Activated naive CD8-positive, alpha-beta T cell (primary cell): ENCODE measurements around the gene NCF4.

Source experiments
- H3K27ac Mint-ChIP-seq: one replicate; pipeline ENCODE4 v1.8.0; 2021; ENCODE audit warnings: mixed read lengths
- H3K27me3 Mint-ChIP-seq: one replicate; pipeline ENCODE4 v1.8.0; 2021; ENCODE audit warnings: mixed read lengths
- H3K36me3 Mint-ChIP-seq: one replicate; pipeline ENCODE4 v1.8.0; 2021; ENCODE audit warnings: mixed read lengths
- H3K4me1 Mint-ChIP-seq: one replicate; pipeline ENCODE4 v1.8.0; 2021; ENCODE audit warnings: low read depth, mixed read lengths
- H3K4me3 Mint-ChIP-seq: one replicate; pipeline ENCODE4 v1.8.0; 2021; ENCODE audit warnings: mild to moderate bottlenecking, mixed read lengths
- H3K9me3 Mint-ChIP-seq: one replicate; pipeline ENCODE4 v1.8.0; 2021; ENCODE audit warnings: low read depth, mixed read lengths

NCF4 gene

GRCh38 chr22:36829370-36830002 lies 31.3 kb upstream of the NCF4 start:
- Mint-ChIP-seq H3K4me3 (no peak overlapping the region), H3K36me3 (no peaks in the 10 kb centered on the region), H3K27me3 (peaks cover 47% of the 10 kb centered on the region), H3K27ac (no peak overlapping the region), H3K9me3 (no peaks in the 10 kb centered on the region), H3K4me1 (peaks cover 26% of the 10 kb centered on the region)

GRCh38 chr22:36830601-36831000 lies 30.2 kb upstream of the NCF4 start:
- Mint-ChIP-seq H3K27ac (no peak overlapping the region), H3K9me3 (no peaks in the 10 kb centered on the region), H3K4me1 (peaks cover 26% of the 10 kb centered on the region), H3K27me3 (peaks cover 47% of the 10 kb centered on the region), H3K4me3 (no peak overlapping the region), H3K36me3 (no peaks in the 10 kb centered on the region)

DNA sequence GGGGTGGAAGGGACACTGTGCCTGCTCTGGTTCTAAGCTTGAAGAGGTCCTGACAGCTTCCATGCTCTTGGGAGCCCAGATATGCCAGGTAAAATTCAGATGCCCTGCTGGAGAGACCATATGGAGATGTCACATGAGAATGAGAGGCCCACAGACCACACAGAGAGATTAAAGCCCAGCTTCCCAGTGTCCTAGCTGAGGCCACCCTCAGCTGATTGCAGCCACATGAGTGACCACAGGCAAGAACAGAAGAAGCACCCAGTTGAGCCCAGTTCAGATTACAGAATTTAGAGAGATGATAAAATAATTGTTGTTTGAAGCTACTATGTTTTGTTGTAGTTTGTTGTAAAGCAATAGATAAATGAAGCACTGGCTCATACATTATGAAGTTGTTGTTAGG lies 29.6 kb upstream of the NCF4 start:
- H3K9me3 Mint-ChIP-seq = no peaks in the 10 kb centered on the region
- peaks cover 47% of the 10 kb centered on the region for H3K27me3 Mint-ChIP-seq
- H3K36me3 Mint-ChIP-seq = no peaks in the 10 kb centered on the region
- H3K27ac Mint-ChIP-seq = no peak overlapping the region
- H3K4me1 Mint-ChIP-seq = peaks cover 26% of the 10 kb centered on the region
- H3K4me3 Mint-ChIP-seq = no peak overlapping the region

DNA sequence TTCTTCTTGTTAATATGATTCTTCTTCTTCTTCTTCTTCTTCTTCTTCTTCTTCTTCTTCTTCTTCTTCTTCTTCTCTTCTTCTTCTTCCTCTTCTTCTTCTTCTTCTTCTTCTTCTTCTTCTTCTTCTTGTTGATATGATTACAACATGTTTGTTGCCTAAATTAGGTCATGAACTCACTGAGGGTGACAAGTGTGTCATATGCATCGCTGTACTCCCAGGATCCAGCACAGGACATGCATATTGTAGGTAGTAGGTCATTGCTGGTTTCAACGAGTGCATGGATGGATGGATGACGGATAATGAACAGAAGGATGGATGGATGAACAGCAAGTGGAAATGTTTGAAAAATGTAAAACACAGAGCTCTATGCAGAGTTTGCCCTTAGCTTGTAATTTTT lies 29.1 kb upstream of the NCF4 start:
- peaks cover 44% of the 10 kb centered on the region for H3K27me3 Mint-ChIP-seq
- H3K4me3 Mint-ChIP-seq = no peak overlapping the region
- peaks cover 26% of the 10 kb centered on the region for H3K4me1 Mint-ChIP-seq
- no peaks in the 10 kb centered on the region for H3K36me3 Mint-ChIP-seq
- no peak overlapping the region for H3K27ac Mint-ChIP-seq
- no peaks in the 10 kb centered on the region for H3K9me3 Mint-ChIP-seq

DNA sequence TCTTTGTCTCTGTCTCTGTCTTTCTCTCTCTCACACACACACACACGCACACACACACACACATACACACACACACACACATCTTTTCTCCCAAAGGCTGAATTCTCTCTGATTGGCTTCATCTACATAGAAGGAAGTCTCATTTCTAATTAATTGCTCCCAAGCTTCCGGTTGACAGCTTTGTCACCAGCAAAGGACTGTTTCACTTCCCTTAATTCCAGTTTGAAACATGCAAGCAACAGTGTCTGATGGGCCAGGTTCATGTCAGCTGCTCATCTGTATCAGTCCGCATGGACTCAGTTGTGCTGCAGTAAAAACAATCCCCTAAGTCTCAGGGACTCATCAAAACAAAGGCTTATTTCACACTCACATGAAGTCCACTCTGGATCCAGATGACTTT lies 27.7 kb upstream of the NCF4 start:
- no peak overlapping the region for H3K27ac Mint-ChIP-seq
- H3K9me3 Mint-ChIP-seq = no peaks in the 10 kb centered on the region
- H3K27me3 Mint-ChIP-seq = peaks cover 48% of the 10 kb centered on the region
- peaks cover 26% of the 10 kb centered on the region for H3K4me1 Mint-ChIP-seq
- no peak overlapping the region for H3K4me3 Mint-ChIP-seq
- H3K36me3 Mint-ChIP-seq = no peaks in the 10 kb centered on the region

DNA sequence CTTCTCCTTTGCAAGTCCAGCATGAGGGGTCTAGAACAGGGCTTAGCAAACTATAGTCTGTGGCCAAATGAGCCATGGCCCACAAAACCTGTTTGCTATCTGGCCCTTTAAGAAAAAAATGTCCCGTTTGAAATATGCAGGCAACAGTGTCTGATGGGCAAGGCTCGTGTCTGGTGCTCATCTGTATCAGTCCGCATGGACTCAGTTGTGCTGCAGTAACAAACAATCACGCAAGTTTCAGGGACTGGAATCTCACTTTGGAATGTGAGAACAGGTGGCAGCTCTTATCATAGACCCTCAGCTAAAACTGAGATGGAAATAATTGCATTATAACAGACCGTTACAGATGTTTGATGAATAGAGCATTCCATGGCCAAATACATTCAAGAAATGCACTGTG lies 24.9 kb upstream of the NCF4 start:
- Mint-ChIP-seq H3K36me3 (no peaks in the 10 kb centered on the region), H3K27me3 (peaks cover 42% of the 10 kb centered on the region), H3K4me1 (peaks cover 9% of the 10 kb centered on the region), H3K4me3 (no peak overlapping the region), H3K27ac (no peak overlapping the region), H3K9me3 (no peaks in the 10 kb centered on the region)

DNA sequence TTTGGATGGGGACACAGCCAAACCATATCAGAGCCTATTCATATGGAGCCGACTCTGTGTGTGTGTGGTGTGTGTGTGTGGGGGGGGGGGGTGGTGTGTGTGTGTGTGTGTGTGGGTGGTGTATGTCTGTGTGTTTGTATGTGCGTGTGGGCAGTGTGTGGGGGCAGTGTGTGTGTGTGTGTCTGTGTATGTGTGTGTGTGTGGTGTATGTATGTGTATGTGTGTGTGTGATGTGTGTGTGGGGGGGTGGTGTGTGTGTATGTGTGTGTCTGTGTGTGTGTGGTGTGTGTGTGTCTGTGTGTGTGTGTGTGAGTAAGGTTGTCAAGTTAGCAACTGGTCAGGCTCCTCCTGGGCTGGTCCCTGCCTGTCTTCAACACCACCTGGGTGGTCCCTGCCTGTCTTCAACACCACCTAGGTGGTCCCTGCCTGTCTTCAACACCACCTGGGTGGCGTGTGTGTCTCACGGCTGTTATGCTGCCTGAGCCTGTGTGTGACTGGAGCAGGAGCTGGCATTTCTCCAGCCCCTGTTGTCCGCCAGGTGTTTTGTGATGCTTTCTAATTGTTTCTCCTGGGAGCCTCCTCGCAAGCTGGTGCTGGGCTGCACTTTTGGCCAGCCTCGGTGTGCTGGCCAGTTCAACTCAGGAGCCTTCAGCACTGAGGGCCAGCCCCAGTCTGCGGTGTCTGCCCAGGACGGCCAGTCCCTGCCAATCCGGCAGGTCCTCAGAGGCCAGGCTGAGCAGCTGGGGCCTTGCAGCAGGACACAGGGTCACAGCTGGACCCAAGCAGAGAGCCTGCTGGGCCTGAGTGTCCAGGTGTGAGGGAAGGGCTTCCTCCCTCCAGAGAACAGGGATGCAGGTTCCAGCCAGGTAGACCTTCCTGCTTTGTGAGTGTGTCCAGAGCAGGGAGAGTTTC lies 22.4 kb upstream of the NCF4 start:
- H3K27me3 Mint-ChIP-seq = peaks cover 35% of the 10 kb centered on the region
- H3K9me3 Mint-ChIP-seq = no peaks in the 10 kb centered on the region
- H3K27ac Mint-ChIP-seq = no peak overlapping the region
- no peaks in the 10 kb centered on the region for H3K4me1 Mint-ChIP-seq
- H3K4me3 Mint-ChIP-seq = no peak overlapping the region
- no peaks in the 10 kb centered on the region for H3K36me3 Mint-ChIP-seq

DNA sequence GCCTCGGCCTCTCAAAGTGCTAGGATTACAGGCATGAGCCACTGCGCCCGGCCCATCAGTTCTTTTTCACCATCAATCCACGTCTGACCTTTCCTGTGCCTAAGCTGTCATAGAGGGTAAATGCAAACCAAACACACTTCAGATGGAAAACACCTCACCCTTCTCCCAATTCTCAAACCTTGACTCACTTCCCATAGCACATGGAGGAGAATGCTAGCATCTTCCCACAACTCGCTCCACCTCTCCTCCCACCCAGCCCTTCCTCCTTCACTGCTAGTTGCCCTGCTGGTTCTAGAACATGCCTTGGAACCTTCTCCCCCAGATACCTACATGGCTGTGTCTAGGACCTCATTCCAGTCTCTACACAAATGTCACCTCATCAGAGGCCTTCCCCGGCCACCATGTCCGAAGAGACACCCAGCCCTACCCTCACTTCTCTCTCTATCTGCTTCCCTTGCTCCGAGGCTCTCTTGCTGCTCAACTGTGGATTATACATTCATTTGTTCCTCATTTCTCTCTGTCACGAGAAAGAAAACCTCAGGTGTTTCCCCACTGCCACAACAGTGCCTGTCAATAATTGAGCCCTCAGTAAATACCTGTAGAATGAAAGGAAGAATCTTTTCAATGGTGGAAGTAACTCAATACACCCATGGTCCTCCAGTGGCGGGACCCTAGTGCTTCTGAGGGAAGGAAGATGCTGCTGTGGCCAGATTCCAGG lies 21.3 kb upstream of the NCF4 start:
- no peak overlapping the region for H3K27ac Mint-ChIP-seq
- no peak overlapping the region for H3K4me3 Mint-ChIP-seq
- no peaks in the 10 kb centered on the region for H3K4me1 Mint-ChIP-seq
- H3K9me3 Mint-ChIP-seq = no peaks in the 10 kb centered on the region
- peaks cover 38% of the 10 kb centered on the region for H3K27me3 Mint-ChIP-seq
- no peaks in the 10 kb centered on the region for H3K36me3 Mint-ChIP-seq

DNA sequence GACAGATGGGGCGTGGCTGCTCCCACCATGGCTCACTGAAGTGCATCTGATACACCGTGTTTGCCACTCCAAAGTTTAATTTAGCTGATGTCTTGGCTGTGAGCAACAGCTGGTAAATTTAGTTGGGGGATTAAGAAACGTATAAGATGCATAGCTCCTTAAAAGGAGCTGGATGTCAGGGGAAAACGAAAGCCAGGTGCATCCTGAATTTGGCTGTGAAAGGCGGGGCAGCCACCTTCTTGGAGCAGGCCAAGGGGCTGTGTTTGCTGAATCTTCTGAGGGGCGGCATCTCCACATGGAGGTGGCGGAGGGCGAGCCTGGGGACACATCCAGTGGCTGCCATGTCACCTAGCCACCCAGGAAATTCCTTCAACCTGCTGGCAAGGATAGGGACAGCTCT lies 20.7 kb upstream of the NCF4 start:
- no peaks in the 10 kb centered on the region for H3K36me3 Mint-ChIP-seq
- no peak overlapping the region for H3K4me3 Mint-ChIP-seq
- no peaks in the 10 kb centered on the region for H3K9me3 Mint-ChIP-seq
- peaks cover 39% of the 10 kb centered on the region for H3K27me3 Mint-ChIP-seq
- H3K27ac Mint-ChIP-seq = no peak overlapping the region
- no peaks in the 10 kb centered on the region for H3K4me1 Mint-ChIP-seq

DNA sequence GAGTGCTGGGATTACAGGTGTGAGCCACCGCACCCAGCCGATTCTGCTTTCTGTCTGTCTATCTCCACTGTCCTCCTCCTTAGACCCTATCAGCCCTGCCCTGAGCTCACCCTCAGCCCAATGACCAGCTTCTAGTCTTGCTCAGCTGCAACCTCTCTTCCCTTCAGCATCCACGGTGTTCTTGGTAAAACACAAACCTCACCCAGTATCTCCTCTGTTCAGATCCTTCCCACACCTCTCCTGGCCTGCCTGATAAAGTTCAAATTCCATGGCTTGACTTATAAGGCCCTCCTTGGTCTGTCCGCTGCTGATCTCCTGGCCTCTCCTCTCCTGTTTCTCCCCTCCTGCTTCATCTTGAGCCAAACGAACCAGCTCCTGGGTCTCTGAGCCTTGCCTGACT lies 14.5 kb upstream of the NCF4 start:
- H3K4me3 Mint-ChIP-seq = no peak overlapping the region
- H3K27ac Mint-ChIP-seq = no peak overlapping the region
- H3K9me3 Mint-ChIP-seq = no peaks in the 10 kb centered on the region
- H3K36me3 Mint-ChIP-seq = no peaks in the 10 kb centered on the region
- H3K27me3 Mint-ChIP-seq = peaks cover 30% of the 10 kb centered on the region
- H3K4me1 Mint-ChIP-seq = no peaks in the 10 kb centered on the region

GRCh38 chr22:36846949-36847348 lies 13.9 kb upstream of the NCF4 start:
- Mint-ChIP-seq H3K9me3 (no peaks in the 10 kb centered on the region), H3K4me3 (no peak overlapping the region), H3K27me3 (peaks cover 24% of the 10 kb centered on the region), H3K27ac (no peak overlapping the region), H3K4me1 (no peaks in the 10 kb centered on the region), H3K36me3 (no peaks in the 10 kb centered on the region)

DNA sequence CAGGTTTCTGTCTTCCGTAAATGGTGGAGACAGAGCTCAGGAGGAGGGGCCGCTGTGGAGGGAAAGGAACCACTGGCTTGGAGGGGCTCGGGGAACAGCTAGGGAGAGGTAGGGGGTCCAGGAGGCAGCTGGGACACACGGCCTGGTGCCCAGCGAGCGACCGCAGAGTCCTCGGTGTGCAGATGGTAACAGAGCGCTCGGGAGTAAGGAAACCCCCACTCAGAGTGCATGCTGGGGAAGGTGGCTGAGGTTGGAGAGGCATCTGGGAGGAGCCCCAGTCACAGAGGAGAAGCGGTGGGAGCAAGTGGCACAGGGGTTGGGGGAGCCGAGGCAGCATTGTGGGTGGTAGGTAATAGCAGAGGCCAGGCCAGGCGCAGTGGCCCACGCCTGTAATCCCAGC lies 10.8 kb upstream of the NCF4 start:
- no peaks in the 10 kb centered on the region for H3K9me3 Mint-ChIP-seq
- H3K36me3 Mint-ChIP-seq = no peaks in the 10 kb centered on the region
- H3K27me3 Mint-ChIP-seq = peaks cover 11% of the 10 kb centered on the region
- H3K4me1 Mint-ChIP-seq = peaks cover 12% of the 10 kb centered on the region
- H3K27ac Mint-ChIP-seq = no peak overlapping the region
- H3K4me3 Mint-ChIP-seq = no peak overlapping the region

DNA sequence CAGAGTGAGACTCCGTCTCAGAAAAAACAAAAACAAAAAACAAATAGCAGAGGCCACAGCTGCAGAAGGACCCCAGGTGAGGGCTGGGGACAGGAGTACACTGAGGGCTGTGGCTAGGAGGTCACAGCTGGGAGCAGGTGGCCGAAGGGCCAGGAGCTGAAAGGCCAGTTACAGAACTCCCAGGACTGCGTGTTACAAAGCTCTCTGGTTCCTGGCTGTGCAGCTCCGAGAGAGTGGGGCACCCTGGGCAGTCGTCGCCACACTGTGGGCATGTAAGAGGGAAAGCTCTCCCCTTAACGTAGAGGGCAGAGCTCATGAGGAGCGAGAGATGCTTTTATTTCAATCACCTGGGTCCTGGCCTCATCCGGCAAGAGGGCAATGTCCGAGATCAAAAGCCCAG lies 10.1 kb upstream of the NCF4 start:
- no peak overlapping the region for H3K4me3 Mint-ChIP-seq
- H3K4me1 Mint-ChIP-seq = peaks cover 13% of the 10 kb centered on the region
- H3K9me3 Mint-ChIP-seq = no peaks in the 10 kb centered on the region
- peaks cover 9% of the 10 kb centered on the region for H3K27me3 Mint-ChIP-seq
- no peak overlapping the region for H3K27ac Mint-ChIP-seq
- H3K36me3 Mint-ChIP-seq = no peaks in the 10 kb centered on the region

DNA sequence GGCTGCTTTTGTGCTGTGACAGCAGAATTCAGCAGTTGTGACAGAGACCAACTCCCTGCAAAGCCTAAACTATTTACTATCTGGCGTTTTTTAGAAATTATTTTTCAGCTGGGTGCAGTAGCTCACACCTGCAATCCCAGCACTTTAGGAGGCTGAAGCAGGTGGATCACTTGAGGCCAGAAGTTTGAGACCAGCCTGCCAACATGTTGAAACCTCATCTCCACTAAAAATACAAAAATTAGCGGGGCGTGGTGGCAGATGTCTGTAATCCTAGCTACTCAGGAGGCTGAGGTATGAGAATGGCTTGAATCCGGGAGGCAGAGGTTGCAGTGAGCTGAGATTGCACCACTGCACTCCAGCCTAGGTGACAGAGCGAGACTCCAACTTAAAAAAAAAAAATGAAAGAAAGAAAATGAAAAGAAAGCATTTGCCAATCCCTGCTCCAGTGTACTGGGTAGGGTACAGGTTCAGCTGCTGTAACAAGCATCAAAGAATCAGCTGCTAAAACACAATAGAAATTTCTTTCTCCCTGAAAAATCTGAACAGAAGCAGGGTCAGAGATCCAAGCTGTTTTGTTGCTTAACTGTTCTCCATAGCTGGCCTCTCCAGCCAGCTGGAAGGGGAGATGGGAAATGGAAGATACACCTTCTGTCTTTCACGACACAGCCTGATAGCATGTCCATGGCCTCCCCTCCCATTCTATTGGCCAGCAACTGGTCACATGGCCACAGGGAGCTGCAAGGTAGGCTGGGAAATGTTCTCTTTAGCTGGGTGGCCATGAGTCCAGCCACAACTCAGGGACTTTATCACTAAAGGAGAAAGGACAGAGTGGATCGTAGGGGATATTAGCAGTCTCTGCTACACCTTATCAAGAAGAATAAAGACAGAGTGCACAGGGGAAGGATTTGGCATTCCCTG lies 8.5 kb upstream of the NCF4 start:
- H3K36me3 Mint-ChIP-seq = no peaks in the 10 kb centered on the region
- peaks cover 9% of the 10 kb centered on the region for H3K27me3 Mint-ChIP-seq
- peaks cover 18% of the 10 kb centered on the region for H3K4me1 Mint-ChIP-seq
- H3K27ac Mint-ChIP-seq = no peak overlapping the region
- H3K4me3 Mint-ChIP-seq = no peak overlapping the region
- no peaks in the 10 kb centered on the region for H3K9me3 Mint-ChIP-seq
